ENCODE data around the gene COA1. TPM values are rescaled to one million over a fixed set of nuclear protein-coding genes. Genes with fewer than 3 reads are reported as not detected.

Gene COA1
- total and polyA plus RNA-seq, 3 donors from 2014 or later: 36.4 to 80.5 (median 75.7) TPM

GRCh38 chr7:43753271-43753810 is 24.0 kb upstream of the COA1 start:
- intact Hi-C loops (cut with DNase I; ENCODE audit: low total_unique reads): no loop called here

DNA sequence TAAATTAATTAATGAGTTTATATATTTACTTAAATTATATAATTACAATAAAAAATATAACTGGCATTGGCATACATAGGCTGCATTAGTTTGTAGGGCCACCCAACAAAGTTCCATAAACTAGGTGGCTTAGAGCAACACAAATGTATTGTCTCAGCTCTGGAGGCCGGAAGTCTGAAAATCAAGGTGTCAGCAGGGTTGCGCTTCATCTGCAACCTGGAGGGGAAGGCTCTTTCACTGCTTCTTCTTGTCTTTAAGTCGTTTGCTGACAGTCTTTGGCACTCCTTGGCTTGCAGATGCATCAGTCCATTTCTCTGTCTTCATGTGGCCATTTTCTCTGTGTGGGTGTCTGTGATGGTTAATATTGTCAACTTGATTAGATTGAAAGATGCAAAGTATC is 23.1 kb upstream of the COA1 start:
- DNase-seq: no peak
- H3K9me3 ChIP-seq: no peaks in the 10 kb centered on the region
- no peak overlapping the region for H3K27ac ChIP-seq
- no peaks in the 10 kb centered on the region for H3K36me3 ChIP-seq (ENCODE audit: low read depth, missing control alignments)
- no peak overlapping the region for H3K4me3 ChIP-seq
- H3K27me3 ChIP-seq: no peaks in the 10 kb centered on the region
- intact Hi-C loops (cut with DNase I; ENCODE audit: low total_unique reads): no loop called here
- 78 to 92% methylated on average over 3 of the region's 3 CpGs for WGBS, 2 donors
- TF ChIP-seq POLR2A (IDR thresholded peaks at IDR 0.05): no peak
- TF ChIP-seq, protein P1, sequence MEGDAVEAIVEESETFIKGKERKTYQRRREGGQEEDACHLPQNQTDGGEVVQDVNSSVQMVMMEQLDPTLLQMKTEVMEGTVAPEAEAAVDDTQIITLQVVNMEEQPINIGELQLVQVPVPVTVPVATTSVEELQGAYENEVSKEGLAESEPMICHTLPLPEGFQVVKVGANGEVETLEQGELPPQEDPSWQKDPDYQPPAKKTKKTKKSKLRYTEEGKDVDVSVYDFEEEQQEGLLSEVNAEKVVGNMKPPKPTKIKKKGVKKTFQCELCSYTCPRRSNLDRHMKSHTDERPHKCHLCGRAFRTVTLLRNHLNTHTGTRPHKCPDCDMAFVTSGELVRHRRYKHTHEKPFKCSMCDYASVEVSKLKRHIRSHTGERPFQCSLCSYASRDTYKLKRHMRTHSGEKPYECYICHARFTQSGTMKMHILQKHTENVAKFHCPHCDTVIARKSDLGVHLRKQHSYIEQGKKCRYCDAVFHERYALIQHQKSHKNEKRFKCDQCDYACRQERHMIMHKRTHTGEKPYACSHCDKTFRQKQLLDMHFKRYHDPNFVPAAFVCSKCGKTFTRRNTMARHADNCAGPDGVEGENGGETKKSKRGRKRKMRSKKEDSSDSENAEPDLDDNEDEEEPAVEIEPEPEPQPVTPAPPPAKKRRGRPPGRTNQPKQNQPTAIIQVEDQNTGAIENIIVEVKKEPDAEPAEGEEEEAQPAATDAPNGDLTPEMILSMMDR (IDR thresholded peaks at IDR 0.05): no peak
- no peaks in the 10 kb centered on the region for H3K4me1 ChIP-seq

More at GRCh38 chr7:43753271-43753810, 24.0 kb upstream of the COA1 start:
- WGBS, 2 donors: 50 to 71% methylated on average over 1 of the region's 1 CpG
- H3K4me1 ChIP-seq: no peaks in the 10 kb centered on the region
- H3K27ac ChIP-seq: no peak overlapping the region
- no peaks in the 10 kb centered on the region for H3K9me3 ChIP-seq
- H3K36me3 ChIP-seq (ENCODE audit: low read depth, missing control alignments): no peaks in the 10 kb centered on the region
- DNase-seq: no peak
- no peaks in the 10 kb centered on the region for H3K27me3 ChIP-seq
- TF ChIP-seq, protein P1 (IDR thresholded peaks at IDR 0.05): no peak
- no peak for TF ChIP-seq POLR2A (IDR thresholded peaks at IDR 0.05)
- H3K4me3 ChIP-seq: no peak overlapping the region

GRCh38 chr7:43750016-43750887 is 20.9 kb upstream of the COA1 start:
- TF ChIP-seq POLR2A (IDR thresholded peaks at IDR 0.05): no peak
- TF ChIP-seq, protein P1 (IDR thresholded peaks at IDR 0.05): no peak
- intact Hi-C loops (cut with DNase I; ENCODE audit: low total_unique reads): no loop called here
- no peaks in the 10 kb centered on the region for H3K4me1 ChIP-seq
- no peaks in the 10 kb centered on the region for H3K9me3 ChIP-seq
- no peak overlapping the region for H3K27ac ChIP-seq
- 79 to 88% methylated on average over 5 to 13 of the region's 14 CpGs for WGBS, 2 donors
- no peaks in the 10 kb centered on the region for H3K36me3 ChIP-seq (ENCODE audit: low read depth, missing control alignments)
- H3K27me3 ChIP-seq: no peaks in the 10 kb centered on the region
- no peak overlapping the region for H3K4me3 ChIP-seq
- DNase-seq: no peak

- Histone ChIP-seq H3K36me3 (ENCODE audit: low read depth, missing control alignments) (no peaks in the 10 kb centered on the region), H3K4me3 (no peak overlapping the region), H3K4me1 (no peaks in the 10 kb centered on the region), H3K27ac (no peak overlapping the region), H3K9me3 (no peaks in the 10 kb centered on the region), H3K27me3 (no peaks in the 10 kb centered on the region)
- no peak for DNase-seq
- WGBS, 2 donors: 30 to 69% methylated on average over 2 to 4 of the region's 5 CpGs
- intact Hi-C loops (cut with DNase I; ENCODE audit: low total_unique reads): no loop called here
- no peak for TF ChIP-seq POLR2A (IDR thresholded peaks at IDR 0.05)
- TF ChIP-seq, protein P1 (IDR thresholded peaks at IDR 0.05): no peak
These were observed 20.1 kb upstream of the COA1 start for GRCh38 chr7:43749383-43749940.

All from testis (tissue), 3 donors.